ENCODE measurements around the gene SLC30A7.

SLC30A7 gene

GRCh38 chr1:100989306-100990077, 93.6 kb downstream of the SLC30A7 start:
- DNase-seq, result no peak

- no peak for DNase-seq
Measured at GRCh38 chr1:100995198-100995988, 99.5 kb downstream of the SLC30A7 start.

- DNase-seq, result no peak
Measured at GRCh38 chr1:100998426-100998825, 102.5 kb downstream of the SLC30A7 start.

GRCh38 chr1:101000131-101000873, 104.4 kb downstream of the SLC30A7 start:
- DNase-seq, result no peak

- DNase-seq, result no peak
Measured at GRCh38 chr1:101002551-101002950, 106.7 kb downstream of the SLC30A7 start.

- no peak for DNase-seq
Measured at GRCh38 chr1:101003012-101003650, 107.2 kb downstream of the SLC30A7 start.

- DNase-seq, result no peak
Measured at GRCh38 chr1:101004061-101004460, 108.2 kb downstream of the SLC30A7 start.

GRCh38 chr1:101004670-101005069, 108.8 kb downstream of the SLC30A7 start:
- no peak for DNase-seq

GRCh38 chr1:101005183-101005582, 109.3 kb downstream of the SLC30A7 start:
- no peak for DNase-seq

GRCh38 chr1:101005871-101006270, 110.0 kb downstream of the SLC30A7 start:
- no peak for DNase-seq

- no peak for DNase-seq
Measured at GRCh38 chr1:101006553-101006952, 110.7 kb downstream of the SLC30A7 start.

GRCh38 chr1:101008229-101008834, 112.4 kb downstream of the SLC30A7 start:
- no peak for DNase-seq

GRCh38 chr1:101013776-101014175, 117.9 kb downstream of the SLC30A7 start:
- no peak for DNase-seq

- DNase-seq, result no peak
Measured at GRCh38 chr1:101017448-101017847, 121.6 kb downstream of the SLC30A7 start.

GRCh38 chr1:101022294-101022693, 126.4 kb downstream of the SLC30A7 start:
- DNase-seq, result no peak

- no peak for DNase-seq
Measured at GRCh38 chr1:101025283-101025656, 129.4 kb downstream of the SLC30A7 start.

GRCh38 chr1:101025657-101026429, 130.0 kb downstream of the SLC30A7 start, which contains the start of gene DPH5:
DPH5 (minus strand) TSS chr1:101025784; CDS start chr1:101025443, 341 bp downstream.
- DNase-seq, result peak; percentile 92

- no peak for DNase-seq
Measured at GRCh38 chr1:101026430-101026788, 130.5 kb downstream of the SLC30A7 start.

GRCh38 chr1:101027194-101027772, 131.4 kb downstream of the SLC30A7 start:
- no peak for DNase-seq

- no peak for DNase-seq
Measured at GRCh38 chr1:101028466-101028865, 132.6 kb downstream of the SLC30A7 start.

GRCh38 chr1:101029184-101029583, 133.3 kb downstream of the SLC30A7 start:
- no peak for DNase-seq

Data from activated naive CD4-positive, alpha-beta T cell treated with anti-CD3 and anti-CD28 coated beads, Interleukin-2, amount 50 U/mL, for 16 hours (primary cell).